Stomach (tissue), 8 donors: ENCODE measurements around the gene LASP1NB.
"Not testable (repeated sequence)": the region's sequence is repeated elsewhere in the genome, so short reads cannot be mapped to it uniquely, and the experiment has no call there.

Experiments
- DNase-seq, 2 donors: peaks; one replicate each; pipeline versions ENCODE4 v3.0.0 to v3.0.0-alpha.2; 2013 to 2019
- H3K27ac ChIP-seq, 5 donors: fragments of 200-600 bp in 4 of 5; sonication (generic) in 4 of 5; one replicate each; pipeline ENCODE4 v1.5.1; 2013 to 2019; ENCODE audit warnings: mild to moderate bottlenecking in 1 of 5, moderate library complexity in 1 of 5
- H3K27me3 ChIP-seq, 3 donors: fragments of 200-600 bp; sonication (generic); one replicate each; pipeline ENCODE4 v1.5.1; 2017 to 2019; ENCODE audit warnings: mixed run types in 1 of 3
- H3K36me3 ChIP-seq, 4 donors: fragments of 200-600 bp; sonication (generic); 1 replicate in 3 of 4; 2 replicates in 1 of 4; pipeline ENCODE4 v1.5.1; 2016 to 2019
- H3K4me1 ChIP-seq, 4 donors: fragments of 200-600 bp; sonication (generic); one replicate each; pipeline ENCODE4 v1.5.1; 2016 to 2019
- H3K4me3 ChIP-seq, 4 donors: fragments of 200-600 bp; sonication (generic) in 3 of 4; one replicate each; pipeline ENCODE4 v1.5.1; 2016 to 2019; ENCODE audit warnings: mild to moderate bottlenecking in 1 of 4
- H3K9me3 ChIP-seq, 4 donors: fragments of 200-600 bp; sonication (generic); one replicate each; pipeline ENCODE4 v1.5.1; 2016 to 2019
- EP300 ChIP-seq: sonication (generic); formaldehyde crosslinking; IDR thresholded peaks from one replicate; pipeline ENCODE4 v1.6.1; 2017; ENCODE audit warnings: antibody characterized with exemption
- POLR2A ChIP-seq, 4 donors: fragments of 450-650 bp; IDR thresholded peaks; one replicate each; pipeline ENCODE4 v1.6.1; 2016; ENCODE audit warnings: antibody characterized with exemption in 4 of 4, control low read depth in 2 of 4, mild to moderate bottlenecking in 1 of 4, moderate library complexity in 1 of 4
- POLR2AphosphoS5 ChIP-seq, 3 donors: sonication (generic); formaldehyde crosslinking; IDR thresholded peaks; one replicate each; pipeline ENCODE4 v1.6.1; 2016; ENCODE audit warnings: antibody characterized with exemption in 3 of 3
- WGBS, 5 donors: extraction: QIAGEN DNeasy Blood & Tissue Kit in 3 of 5; methylation state at CpG; one replicate each; pipeline versions ENCODE4 v1.1.5 to v1.1.7; 2013 to 2018; 5-methylcytosine and 5-hydroxymethylcytosine counted together
- intact Hi-C: fragments of 100-400 bp; cut with DNase I; formaldehyde crosslinking; loops from one replicate; pipeline ENCODE4 v1.15.1; 2023; ENCODE audit warnings: low total_unique reads
- TF ChIP-seq, protein P1 (sequence below), 7 experiments: fragments of 450-650 bp in 4 of 7; fragments of 200-600 bp in 3 of 7; sonication (generic) in 3 of 7; IDR thresholded peaks; one replicate each; pipeline ENCODE4 v1.5.1; 2016 to 2019; ENCODE audit warnings: antibody characterized with exemption in 7 of 7, control low read depth in 2 of 7, mild to moderate bottlenecking in 1 of 7
- donor health status: healthy with polysubstance abuse.
- donor health status: Bipolar disorder and iron deficiency.
- donor health status: healthy.

Gene LASP1NB

DNA sequence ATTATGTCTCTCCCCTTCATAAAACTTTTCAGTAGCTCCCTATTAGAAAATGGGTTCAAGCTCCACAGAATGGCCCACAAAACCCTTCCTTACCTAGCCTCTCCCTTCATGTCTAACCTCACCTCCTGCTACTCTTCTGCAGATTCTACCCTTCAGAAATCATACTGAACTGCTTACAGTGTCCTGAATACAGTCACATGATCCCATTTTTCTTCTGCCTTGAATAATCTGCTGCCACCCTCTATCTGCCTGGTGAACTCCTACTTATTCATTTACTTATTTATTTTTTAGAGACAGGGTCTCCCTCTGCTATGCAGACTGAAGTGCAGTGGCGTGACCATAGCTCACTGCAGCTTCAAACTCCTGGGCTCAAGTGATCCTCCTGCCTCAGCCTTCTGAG, 15.0 kb downstream of the LASP1NB start:
- no peak for TF ChIP-seq POLR2AphosphoS5 (IDR thresholded peaks at IDR 0.05)
- TF ChIP-seq, protein P1, sequence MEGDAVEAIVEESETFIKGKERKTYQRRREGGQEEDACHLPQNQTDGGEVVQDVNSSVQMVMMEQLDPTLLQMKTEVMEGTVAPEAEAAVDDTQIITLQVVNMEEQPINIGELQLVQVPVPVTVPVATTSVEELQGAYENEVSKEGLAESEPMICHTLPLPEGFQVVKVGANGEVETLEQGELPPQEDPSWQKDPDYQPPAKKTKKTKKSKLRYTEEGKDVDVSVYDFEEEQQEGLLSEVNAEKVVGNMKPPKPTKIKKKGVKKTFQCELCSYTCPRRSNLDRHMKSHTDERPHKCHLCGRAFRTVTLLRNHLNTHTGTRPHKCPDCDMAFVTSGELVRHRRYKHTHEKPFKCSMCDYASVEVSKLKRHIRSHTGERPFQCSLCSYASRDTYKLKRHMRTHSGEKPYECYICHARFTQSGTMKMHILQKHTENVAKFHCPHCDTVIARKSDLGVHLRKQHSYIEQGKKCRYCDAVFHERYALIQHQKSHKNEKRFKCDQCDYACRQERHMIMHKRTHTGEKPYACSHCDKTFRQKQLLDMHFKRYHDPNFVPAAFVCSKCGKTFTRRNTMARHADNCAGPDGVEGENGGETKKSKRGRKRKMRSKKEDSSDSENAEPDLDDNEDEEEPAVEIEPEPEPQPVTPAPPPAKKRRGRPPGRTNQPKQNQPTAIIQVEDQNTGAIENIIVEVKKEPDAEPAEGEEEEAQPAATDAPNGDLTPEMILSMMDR (IDR thresholded peaks at IDR 0.05), result no peak
- TF ChIP-seq POLR2A (IDR thresholded peaks at IDR 0.05), result no peak
- no peak for TF ChIP-seq EP300
- H3K4me3 ChIP-seq, result no peak overlapping the region
- no peaks in the 10 kb centered on the region for H3K36me3 ChIP-seq
- no peaks in the 10 kb centered on the region for H3K9me3 ChIP-seq
- no peak for DNase-seq
- peaks cover 0 to 13% (median 6%) of the 10 kb centered on the region in 4 donors for H3K4me1 ChIP-seq
- intact Hi-C loops, result no loop called here
- 76 to 96% (median 89%) methylated on average over 1 of the region's 1 CpG for WGBS, 5 donors
- H3K27me3 ChIP-seq, result no peaks in the 10 kb centered on the region
- no peak overlapping the region for H3K27ac ChIP-seq

DNA sequence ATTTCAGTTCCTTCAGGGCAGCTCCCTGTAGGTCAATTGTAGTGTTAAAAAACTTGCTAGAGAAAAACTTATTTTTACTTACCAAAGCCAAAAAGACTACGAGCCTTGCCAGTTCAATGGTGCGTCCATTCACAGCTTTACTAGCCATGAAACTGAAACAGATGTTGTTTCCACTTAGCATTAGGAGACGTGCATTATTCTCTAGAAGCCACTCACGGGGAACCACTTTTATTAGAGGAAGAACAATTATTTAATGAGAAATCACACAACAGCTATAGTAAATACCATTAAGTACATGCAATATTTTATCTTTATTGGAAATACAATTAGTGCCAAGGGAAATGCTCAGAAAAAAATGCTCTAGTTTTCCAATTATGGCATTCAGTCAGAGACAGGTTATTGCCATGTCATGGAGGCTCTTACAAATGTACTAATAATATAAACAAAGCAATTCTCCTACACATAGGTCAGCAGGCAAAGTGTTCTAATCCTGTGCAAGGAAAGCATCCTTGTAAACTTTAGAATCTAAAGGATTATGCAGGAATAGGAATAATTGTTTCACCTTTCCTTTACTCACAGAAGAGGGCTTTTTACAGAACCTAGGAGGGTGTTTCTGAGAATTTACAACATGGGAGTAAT, 17.4 kb downstream of the LASP1NB start:
- Histone ChIP-seq H3K27ac (no peak overlapping the region), H3K36me3 (no peaks in the 10 kb centered on the region), H3K4me3 (no peak overlapping the region), H3K4me1 (peaks cover 0 to 13% (median 6%) of the 10 kb centered on the region in 4 donors), H3K9me3 (no peaks in the 10 kb centered on the region), H3K27me3 (no peaks in the 10 kb centered on the region)
- WGBS, 5 donors, result 32 to 58% (median 46%) methylated on average over 4 of the region's 4 CpGs
- intact Hi-C loops, result no loop called here
- DNase-seq, result no peak
- TF ChIP-seq POLR2AphosphoS5 (IDR thresholded peaks at IDR 0.05), result no peak
- TF ChIP-seq, protein P1 (IDR thresholded peaks at IDR 0.05), result no peak
- TF ChIP-seq POLR2A (IDR thresholded peaks at IDR 0.05), result no peak
- TF ChIP-seq EP300, result no peak

DNA sequence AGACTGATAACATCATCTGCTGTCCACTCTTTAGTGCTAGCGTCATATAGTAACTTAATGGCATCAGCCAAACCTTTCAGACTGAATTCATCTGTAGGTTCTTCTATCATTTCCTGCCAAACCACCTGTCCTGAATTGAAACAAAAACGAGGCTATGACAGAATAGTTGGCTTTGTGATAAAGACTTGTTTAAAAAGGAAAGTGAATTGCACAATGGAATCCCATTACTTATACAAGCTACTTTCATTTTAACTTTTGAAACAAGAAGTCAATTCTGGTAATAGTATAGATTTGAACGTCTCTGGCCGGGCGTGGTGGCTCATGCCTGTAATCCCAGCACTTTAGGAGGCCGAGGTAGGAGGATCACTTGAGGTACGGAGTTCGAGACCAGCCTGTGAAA, 18.2 kb downstream of the LASP1NB start:
- Histone ChIP-seq H3K27ac (no peak overlapping the region), H3K36me3 (no peaks in the 10 kb centered on the region), H3K4me3 (no peak overlapping the region), H3K27me3 (no peaks in the 10 kb centered on the region), H3K4me1 (peaks cover 0 to 13% (median 6%) of the 10 kb centered on the region in 4 donors), H3K9me3 (no peaks in the 10 kb centered on the region)
- TF ChIP-seq POLR2AphosphoS5 (IDR thresholded peaks at IDR 0.05) (no peak), EP300 (no peak), POLR2A (IDR thresholded peaks at IDR 0.05) (no peak)
- TF ChIP-seq, protein P1 (IDR thresholded peaks at IDR 0.05), result no peak
- intact Hi-C loops, result no loop called here
- DNase-seq, result no peak
- 48 to 57% (median 55%) methylated on average over 8 of the region's 8 CpGs for WGBS, 5 donors

DNA sequence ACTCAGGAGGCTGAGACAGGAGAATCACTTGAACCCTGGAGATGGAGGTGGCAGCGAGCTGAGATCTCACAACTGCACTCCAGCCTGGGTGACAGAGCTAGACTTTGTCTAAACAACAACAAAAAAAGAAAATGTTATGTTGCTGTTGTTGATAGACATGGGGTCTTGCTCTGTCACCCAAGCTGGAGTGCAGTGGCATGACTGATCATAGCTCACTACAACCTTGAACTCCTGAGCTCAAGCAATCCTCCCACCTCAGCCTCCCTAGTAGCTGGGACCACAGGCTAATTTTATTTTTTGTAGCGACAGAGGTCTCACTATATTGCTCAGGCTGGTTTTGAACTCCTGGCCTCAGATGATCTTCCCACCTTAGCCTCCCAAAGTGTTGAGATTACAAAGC, 21.8 kb downstream of the LASP1NB start:
- no peak for TF ChIP-seq POLR2A (IDR thresholded peaks at IDR 0.05)

DNA sequence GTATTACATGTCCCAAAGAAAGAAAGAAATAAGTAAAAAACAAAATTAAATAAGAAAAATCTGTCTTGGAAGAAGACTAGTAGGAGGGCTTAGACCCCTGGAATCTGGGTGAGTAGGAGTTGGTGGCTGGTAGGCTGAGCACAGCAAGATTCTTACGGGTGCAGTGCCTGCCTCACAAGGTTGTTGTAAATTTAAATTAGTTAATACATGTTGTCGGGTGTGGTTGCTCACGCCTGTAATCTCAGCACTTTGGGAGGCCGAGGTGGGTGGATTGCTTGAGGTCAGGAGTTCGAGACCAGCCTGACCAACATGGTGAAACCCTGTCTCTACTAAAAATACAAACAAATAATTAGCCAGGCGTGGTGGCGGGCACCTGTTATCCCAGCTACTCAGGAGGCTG, 28.4 kb downstream of the LASP1NB start:
- H3K4me1 ChIP-seq, intact Hi-C loops, H3K9me3 ChIP-seq, H3K4me3 ChIP-seq, H3K27me3 ChIP-seq, H3K27ac ChIP-seq, DNase-seq, H3K36me3 ChIP-seq: not testable (repeated sequence)
- WGBS, 5 donors, result 82 to 93% (median 88%) methylated on average over 7 of the region's 7 CpGs

More for the DNA sequence above, 21.8 kb downstream of the LASP1NB start:
- WGBS, 5 donors, result 89 to 97% (median 91%) methylated on average over 2 of the region's 2 CpGs
- Histone ChIP-seq H3K4me1 (peaks cover 0 to 13% (median 6%) of the 10 kb centered on the region in 4 donors), H3K27ac (no peak overlapping the region), H3K4me3 (no peak overlapping the region), H3K27me3 (no peaks in the 10 kb centered on the region), H3K9me3 (no peaks in the 10 kb centered on the region), H3K36me3 (no peaks in the 10 kb centered on the region)
- intact Hi-C loops, result no loop called here
- DNase-seq, result no peak
